GM21360 (cell line): ENCODE measurements around the gene ZNF438.
"Not testable (repeated sequence)": the region's sequence is repeated elsewhere in the genome, so short reads cannot be mapped to it uniquely, and the experiment has no call there.

Experiments
- ATAC-seq: cut with Tn5 transposase; IDR thresholded peaks from one replicate; pipeline ENCODE4 v1.9.1; 2021; ENCODE audit warnings: mild to moderate bottlenecking, moderate library complexity; ENCODE audit not compliant: unreplicated experiment

ZNF438 gene

GRCh38 chr10:30990351-30990750 is 41.3 kb downstream of the ZNF438 start:
- no peak for ATAC-seq

DNA sequence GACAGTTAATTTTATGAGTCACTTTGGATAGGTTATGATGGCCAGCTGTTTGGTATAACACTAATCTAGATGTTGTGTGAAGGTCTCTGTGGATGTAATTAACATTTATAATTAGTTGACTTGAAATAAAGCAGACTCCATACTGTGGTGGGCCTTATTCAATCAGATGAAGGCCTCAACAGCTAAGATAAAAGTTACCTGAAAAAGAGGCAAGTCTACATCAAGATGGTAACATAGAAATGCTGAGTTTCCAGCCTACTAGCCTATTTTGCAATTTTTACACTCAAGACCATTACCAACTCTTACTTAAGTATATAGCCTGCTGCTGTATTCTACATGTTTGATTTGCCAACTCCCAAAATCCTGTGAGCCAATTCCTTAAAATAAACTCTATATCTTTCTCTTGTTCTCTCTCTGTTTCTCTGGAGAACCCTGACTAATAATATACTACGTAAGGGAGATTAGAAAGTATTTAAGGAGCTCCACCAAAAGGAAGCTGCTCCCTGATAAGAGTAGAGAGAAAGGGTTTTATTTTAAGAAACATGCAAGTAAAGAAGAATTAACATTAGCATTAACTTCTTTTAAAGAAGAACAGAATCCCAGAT is 42.7 kb downstream of the ZNF438 start:
- ATAC-seq, result no peak

DNA sequence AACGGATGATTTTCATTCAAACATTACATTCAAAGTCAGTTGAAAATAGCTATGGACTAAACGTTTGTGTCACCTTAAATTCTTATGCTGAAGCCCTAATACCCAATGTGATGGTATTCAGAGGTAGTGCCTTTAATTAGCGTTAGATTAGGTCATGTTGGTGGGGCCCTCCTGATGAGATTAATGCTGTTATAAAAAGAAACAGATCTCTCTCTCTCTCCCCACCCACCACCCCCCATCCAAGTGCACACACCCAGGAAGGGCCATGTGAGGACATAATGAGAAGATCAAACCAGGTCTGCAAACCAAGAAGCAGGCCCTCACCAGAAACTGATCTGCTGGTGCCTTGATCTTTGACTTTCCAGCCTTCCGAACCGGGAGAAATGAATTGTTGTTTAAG is 44.2 kb downstream of the ZNF438 start:
- ATAC-seq, result no peak

- no peak for ATAC-seq
Observed at GRCh38 chr10:30986053-30986555, 45.6 kb downstream of the ZNF438 start.

- no peak for ATAC-seq
Observed at GRCh38 chr10:30985512-30985911, 46.2 kb downstream of the ZNF438 start.

GRCh38 chr10:30984563-30985328 is 46.9 kb downstream of the ZNF438 start:
- no peak for ATAC-seq

GRCh38 chr10:30983209-30983608 is 48.5 kb downstream of the ZNF438 start:
- not testable (repeated sequence) for ATAC-seq

GRCh38 chr10:30980951-30981616 is 50.6 kb downstream of the ZNF438 start:
- no peak for ATAC-seq

GRCh38 chr10:30979956-30980355 is 51.7 kb downstream of the ZNF438 start:
- ATAC-seq, result no peak

- no peak for ATAC-seq
Observed at GRCh38 chr10:30978843-30979242, 52.8 kb downstream of the ZNF438 start.

DNA sequence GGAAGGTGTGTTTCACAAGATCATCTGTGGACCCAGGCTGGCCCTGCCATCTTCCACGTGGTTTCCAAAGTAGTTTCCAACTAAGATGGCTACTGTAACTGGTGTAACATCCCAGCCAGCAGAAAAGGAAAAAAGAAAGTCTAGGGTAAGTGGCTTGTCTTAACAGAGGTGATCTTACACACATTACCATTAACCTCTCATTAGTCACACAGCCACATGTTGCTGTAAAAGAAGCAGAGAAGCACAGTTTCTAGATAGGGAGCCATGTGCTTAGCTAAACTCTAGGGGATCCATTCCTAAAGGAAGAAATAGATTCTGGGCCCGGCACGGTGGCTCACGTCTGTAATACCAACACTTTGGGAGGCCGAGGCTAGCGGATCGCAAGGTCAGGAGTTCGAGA is 54.3 kb downstream of the ZNF438 start:
- ATAC-seq, result no peak

DNA sequence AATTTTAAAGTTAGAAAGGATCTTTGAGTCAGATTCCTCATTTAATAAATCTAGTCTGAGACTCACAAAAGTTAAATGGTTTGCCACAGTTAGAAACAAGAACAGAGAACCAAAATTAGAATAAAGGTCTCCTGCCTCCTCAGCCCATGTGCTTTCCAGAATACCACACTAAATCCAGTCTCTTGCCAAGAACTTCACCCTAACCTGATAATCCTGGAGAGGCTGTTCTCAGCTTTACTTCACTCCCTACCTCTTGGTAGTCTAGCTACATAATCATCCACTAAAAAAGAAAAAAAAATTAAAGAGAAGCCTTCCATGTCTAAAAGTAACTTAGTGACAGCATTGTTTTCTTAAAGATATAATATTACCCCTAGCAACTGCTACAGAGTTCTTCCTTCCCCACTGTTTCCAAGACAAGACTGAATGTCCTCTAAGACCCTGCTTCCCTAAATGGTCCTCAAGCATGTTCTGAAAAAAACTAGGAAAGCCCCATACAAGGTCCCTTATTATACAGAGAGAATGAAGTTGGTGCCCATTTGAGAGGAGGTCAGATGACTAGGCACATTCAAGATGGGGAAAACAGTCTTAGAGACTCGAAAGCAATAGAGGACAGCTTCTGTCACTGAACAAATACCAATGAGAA is 56.8 kb downstream of the ZNF438 start:
- no peak for ATAC-seq

DNA sequence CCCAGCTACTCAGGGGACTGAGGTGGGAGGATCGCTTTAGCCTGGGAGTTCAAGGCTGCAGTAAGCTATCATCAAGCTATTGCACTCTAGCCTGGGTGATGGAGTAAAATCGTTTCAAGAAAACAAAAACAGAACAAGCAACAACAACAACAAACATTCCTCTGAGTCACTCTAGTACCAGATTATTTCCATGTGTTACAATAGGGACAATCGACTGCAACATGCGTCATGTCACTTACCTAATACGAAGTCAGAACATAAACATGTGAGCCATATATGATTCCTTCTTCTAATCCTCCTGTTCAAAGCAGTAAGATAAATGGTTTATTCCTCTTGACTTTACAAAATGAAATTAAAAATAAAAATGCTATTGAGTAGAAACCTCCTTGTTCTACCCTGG is 57.3 kb downstream of the ZNF438 start:
- ATAC-seq, result no peak

- ATAC-seq, result no peak
Observed at GRCh38 chr10:30973737-30974136, 57.9 kb downstream of the ZNF438 start.

- ATAC-seq, result no peak
Observed at GRCh38 chr10:30970760-30971460, 60.8 kb downstream of the ZNF438 start.

GRCh38 chr10:30968711-30969110 is 63.0 kb downstream of the ZNF438 start:
- ATAC-seq, result no peak

- no peak for ATAC-seq
Observed at GRCh38 chr10:30967650-30968410, 63.8 kb downstream of the ZNF438 start.

- ATAC-seq, result no peak
Observed at GRCh38 chr10:30963992-30964930, 67.4 kb downstream of the ZNF438 start.

GRCh38 chr10:30962522-30962921 is 69.1 kb downstream of the ZNF438 start:
- no peak for ATAC-seq
